GM18499 (cell line): ENCODE data around the gene BIN2.
"Not testable (repeated sequence)": the region's sequence is repeated elsewhere in the genome, so short reads cannot be mapped to it uniquely, and the experiment has no call there.

Experiments used
- ATAC-seq: cut with Tn5 transposase; IDR thresholded peaks from one replicate; pipeline ENCODE4 v1.9.1; 2021; ENCODE audit warnings: moderate number of reproducible peaks; ENCODE audit not compliant: insufficient read depth, unreplicated experiment

The BIN2 gene

GRCh38 chr12:51318846-51319599 lies 5.0 kb downstream of the BIN2 start:
- no peak for ATAC-seq

- not testable (repeated sequence) for ATAC-seq
Observed at GRCh38 chr12:51318057-51318806, 5.7 kb downstream of the BIN2 start.

- ATAC-seq = no peak
Observed at GRCh38 chr12:51311389-51311788, 12.6 kb downstream of the BIN2 start.

- no peak for ATAC-seq
Observed at GRCh38 chr12:51307655-51308593, 16.1 kb downstream of the BIN2 start.

DNA sequence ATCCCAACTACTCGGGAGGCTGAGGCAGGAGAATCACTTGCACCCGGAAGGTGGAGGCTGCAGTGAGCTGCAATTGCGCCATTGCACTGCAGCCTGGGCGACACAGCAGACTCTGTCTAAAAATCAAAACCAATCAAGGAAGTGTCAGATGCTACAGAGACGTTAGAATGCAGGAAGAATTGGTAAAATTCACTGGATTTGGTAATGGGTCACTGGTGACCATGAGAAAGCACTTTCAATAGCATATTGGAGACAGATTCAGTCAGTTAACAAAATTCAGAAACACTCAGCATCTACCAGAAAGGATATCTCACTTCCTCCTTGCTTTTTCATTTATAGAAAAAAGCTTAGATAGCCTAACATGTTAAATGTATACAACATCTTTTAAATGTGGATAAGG lies 17.5 kb downstream of the BIN2 start:
- no peak for ATAC-seq

DNA sequence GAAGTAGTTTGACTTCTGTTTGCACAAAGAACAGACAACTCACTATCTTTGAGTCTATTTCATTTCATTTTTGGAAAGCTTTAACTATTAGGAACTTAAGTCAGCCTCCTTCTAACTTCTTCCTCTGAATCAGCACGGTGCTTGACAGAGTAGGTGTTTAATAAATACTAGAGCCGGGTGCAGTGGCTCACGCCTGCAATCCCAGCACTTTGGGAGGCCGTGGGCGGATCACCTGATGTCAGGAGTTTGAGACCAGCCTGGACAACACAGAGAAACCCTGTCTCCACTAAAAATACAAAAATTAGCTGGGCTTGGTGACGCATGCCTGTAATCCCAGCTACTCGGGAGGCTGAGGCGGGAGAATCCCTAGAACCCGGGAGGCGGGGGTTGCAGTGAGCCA lies 23.2 kb downstream of the BIN2 start:
- ATAC-seq = not testable (repeated sequence)

DNA sequence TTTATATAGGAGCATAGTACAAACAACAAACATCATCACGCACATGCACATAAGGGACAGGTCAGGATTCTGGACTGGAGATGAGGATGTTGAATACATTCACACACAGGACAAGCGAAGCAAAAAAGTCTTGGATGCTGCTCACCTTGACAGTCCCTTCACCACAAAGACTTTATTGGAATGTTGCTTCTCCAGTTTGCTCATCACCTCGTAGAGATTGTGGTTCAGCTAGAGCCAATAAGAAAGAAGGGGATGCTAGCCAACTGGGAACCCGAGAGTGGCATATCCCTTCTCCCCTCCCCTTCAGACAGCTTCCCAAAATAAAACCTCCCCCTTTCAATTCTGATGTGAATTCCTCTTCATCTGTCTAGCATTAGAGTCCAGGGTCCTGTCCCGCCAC lies 28.3 kb downstream of the BIN2 start:
- ATAC-seq = no peak

DNA sequence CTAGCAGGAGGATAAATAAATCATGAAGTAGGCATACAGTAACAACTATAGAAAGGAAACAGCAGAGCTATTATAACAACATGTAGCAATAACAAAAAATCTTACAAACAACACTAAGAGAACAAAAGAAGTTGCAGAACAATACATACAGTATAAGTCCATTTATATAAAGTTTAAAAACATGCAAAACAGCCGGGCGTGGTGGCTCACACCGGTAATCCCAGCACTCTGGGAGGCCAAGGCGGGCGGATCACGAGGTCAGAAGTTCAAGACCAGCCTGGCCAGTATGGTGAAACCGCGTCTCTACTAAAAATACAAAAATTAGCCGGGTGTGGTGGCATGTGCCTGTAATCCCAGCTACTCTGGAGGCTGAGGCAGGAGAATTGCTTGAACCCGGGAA lies 29.9 kb downstream of the BIN2 start:
- not testable (repeated sequence) for ATAC-seq

DNA sequence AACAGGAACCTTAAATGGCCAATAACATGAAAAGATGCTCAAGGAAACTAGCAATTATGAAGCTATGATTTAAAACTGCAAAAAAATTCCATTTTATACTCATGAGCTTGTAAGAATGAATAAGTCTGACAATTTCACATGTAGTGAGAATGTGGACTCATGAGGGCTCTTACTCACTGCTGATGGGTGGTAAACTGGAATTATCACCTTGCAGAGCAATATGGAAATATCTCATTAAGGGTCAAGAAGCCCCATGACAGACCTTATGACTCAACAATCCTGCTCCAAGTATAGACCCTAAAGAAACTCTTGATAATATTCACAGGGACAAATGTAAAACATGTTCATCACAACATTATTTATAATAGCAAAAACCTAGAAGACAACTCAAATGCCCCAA lies 30.3 kb downstream of the BIN2 start:
- no peak for ATAC-seq

DNA sequence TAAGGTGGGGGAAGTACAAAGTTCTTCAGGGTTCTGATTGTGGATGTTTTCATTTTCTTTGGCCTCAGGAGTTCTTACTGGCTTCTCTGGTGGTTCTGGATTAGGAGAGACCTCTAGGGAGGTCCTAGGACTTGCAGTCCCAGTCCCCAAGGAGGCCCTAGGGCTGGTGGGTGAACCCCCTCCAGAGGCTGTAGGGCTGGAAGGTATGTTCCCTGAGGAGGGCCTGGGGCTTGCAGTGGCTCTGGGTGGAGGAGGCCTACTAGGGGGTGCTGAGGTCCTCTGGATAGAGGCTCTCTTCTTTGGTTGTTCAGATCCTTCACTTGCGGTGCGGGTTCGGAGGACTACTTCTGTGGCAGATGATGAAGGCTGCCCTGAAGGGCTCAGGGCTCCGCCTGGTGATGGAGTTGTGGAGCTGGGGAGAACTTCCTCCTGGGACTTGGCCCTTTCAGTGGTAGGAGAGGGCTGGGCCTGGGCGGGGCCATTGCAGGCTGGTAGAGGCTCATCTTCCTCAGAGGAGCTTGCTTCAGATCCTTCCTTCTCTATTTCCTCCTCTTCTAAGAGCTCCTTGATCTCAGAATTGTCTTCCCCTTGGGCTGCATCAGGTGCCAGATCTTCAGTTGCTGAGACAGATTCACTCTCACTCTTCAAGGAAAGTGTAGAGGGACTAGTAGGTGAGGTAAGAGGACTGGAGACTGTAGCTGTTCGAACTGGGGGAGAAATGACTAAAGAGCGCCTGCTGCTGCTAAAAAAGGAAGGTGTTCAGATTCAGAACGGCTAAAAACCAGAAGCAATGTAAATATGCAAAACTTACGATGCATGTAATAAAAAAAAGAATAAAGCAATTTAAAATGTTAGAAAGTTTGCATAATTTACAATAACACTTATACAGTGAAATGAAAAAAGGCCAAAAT lies 32.1 kb downstream of the BIN2 start:
- not testable (repeated sequence) for ATAC-seq

- ATAC-seq = no peak
Observed at GRCh38 chr12:51285843-51286242, 38.1 kb downstream of the BIN2 start.

DNA sequence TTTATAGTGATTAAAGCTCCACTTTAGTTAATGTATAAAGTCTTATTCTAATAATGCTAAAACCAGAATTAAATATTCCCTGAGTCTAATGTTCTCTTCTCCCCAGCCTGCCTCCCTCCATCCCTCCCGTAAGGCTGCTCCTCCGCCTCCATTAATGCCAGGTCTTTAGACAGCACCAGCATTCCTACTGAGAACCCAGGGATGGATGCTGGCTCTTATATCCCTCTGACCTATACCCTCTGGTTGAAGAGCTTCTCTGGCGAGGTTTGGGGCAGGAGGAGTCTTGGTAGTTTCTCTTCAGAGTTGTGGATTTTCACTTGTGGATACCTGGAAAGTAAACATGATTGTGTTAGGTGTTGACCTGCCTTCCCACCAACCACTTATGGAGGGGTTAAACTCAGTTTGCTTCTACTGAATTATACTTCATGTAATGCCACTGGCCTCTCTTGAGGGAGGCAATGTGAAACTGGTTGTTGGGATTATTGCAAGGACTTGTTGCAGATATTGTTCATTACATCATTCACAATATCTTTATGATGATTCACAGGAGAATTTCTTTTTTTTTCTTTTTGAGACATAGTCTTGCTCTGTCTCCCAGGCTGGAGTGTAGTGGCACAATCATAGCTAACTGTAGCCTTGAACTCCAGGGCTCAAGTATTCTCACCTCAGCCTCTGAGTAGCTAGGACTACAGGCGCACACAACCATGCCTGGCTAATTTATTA lies 42.6 kb downstream of the BIN2 start:
- no peak for ATAC-seq

DNA sequence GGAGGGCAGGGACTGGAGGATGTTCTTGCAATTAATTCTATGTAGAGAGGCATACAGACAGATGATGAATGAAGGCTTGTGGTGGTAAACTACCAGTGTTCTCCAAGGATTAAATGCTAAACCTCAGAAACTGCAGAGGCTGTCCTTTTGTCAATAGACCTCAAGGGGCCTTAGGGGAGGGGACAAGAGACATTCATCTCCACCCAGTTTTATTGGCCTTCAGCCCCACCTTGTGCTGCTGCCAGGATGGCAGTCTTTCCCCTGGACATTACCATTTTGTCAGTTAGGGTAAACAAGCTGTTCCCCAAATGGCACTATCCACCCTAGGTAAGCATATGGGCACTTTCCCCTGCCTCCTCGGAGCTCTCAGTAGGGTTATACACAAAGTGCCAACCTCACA lies 48.9 kb downstream of the BIN2 start:
- no peak for ATAC-seq

DNA sequence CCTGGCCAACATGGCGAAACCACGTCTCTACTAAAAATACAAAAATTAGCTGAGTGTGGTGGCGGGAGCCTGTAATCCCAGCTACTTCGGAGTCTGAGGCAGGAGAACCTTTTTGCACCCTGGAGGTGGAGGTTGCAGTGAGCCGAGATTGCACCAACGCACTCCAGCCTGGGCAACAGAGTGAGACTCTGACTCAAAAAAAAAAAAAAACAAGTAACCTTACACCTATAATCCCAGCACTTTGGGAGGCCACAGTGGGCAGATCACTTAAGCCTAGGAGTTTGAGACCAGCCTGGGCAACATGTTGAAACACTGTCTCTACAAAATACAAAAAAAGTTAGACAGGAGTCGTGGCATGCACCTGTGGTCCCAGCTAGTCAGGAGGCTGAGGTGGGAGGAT lies 51.2 kb downstream of the BIN2 start:
- not testable (repeated sequence) for ATAC-seq

- ATAC-seq = no peak
Observed at GRCh38 chr12:51270951-51271518, 52.9 kb downstream of the BIN2 start.

DNA sequence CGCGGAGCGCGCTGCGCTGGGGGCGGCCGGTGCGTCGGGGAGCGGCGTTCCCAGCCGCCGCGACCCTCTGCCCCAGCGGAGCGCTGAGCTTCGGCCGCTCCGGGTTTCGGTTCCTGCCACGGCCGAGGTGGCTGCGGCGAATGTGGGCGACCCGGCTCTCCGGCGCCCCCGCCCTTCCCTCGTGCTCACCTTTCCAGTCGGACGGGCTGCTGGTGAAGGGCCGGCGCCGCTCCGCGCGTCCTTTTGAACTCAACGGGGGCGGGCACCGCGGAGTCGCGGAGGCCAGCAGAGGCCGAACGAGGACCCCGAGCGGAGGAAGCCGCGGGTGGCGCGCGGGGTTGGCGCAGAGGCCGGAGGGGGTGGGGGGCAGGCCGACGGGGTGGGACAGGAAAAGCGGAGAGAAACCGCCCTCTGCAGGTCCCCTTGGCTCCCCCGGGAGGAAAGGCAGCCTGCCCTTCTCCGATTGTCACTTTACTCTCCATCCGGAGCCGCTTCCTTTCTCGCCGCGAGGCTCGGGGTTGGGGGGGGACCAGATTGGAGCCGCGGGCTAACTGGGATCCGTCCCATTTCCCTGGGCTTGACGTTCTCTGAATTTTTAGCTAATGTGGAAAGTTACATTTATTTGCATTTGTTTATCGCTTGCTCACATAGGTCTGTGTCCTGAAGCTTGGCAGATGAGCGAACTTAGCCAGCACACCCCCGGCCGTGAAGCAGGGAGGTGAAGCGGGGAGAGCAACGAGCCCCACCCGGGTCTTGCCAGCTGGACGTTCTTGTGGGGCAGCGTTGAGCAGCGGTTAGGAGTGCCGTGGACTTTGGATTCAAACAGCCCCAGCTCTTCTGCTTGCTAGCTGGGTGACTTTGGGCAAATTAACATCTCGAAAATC lies 53.7 kb downstream of the BIN2 start, which contains the start of gene SMAGP:
TSS of gene SMAGP (minus strand) at position 349 of the 884 bp plus-strand sequence. CDS start 1,137 bp downstream, outside the sequence.
- ATAC-seq = no peak

- no peak for ATAC-seq
Observed at GRCh38 chr12:51269174-51270066, 54.6 kb downstream of the BIN2 start.
